GM12878 (cell line): ENCODE data around the gene PHF1. TPM values are rescaled to one million over a fixed set of nuclear protein-coding genes. Genes with fewer than 3 reads are reported as not detected.

Source experiments
- ATAC-seq: fragments of 200-7000 bp; cut with Tn5 transposase; 3 replicates; pipeline ENCODE4 v1.9.1; 2020; ENCODE audit warnings: mild to moderate bottlenecking, moderate library complexity
- BruUV-seq: library from RNA; stranded (reverse); fragments of 400-500 nt; replicated peaks from 2 replicates; lab custom pipeline; 2021; lab: Mats Ljungman, UMichigan
- CTCF ChIA-PET: fragments of 300-600 bp; sonication (Branson Sonifier 250); formaldehyde crosslinking; extraction: SDS; loops from one replicate; lab custom pipeline; 2021; ENCODE audit warnings: inconsistent platforms; lab: Yijun Ruan, JAX
- POLR2A ChIA-PET: fragments of 350-600 bp; formaldehyde crosslinking; extraction: SDS; loops from one replicate; lab custom pipeline; 2021; ENCODE audit warnings: inconsistent platforms; lab: Charles Lee
- RAD21 ChIA-PET: fragments of 300-600 bp; sonication (Branson Sonifier 250); formaldehyde crosslinking; loops from one replicate; lab custom pipeline; 2023; ENCODE audit warnings: antibody characterized with exemption; ENCODE audit not compliant: unreplicated experiment; lab: Charles Lee
- SMC1A ChIA-PET: fragments of 300-600 bp; sonication (Branson Sonifier 250); formaldehyde crosslinking; loops from one replicate; lab custom pipeline; 2023; ENCODE audit not compliant: unreplicated experiment, uncharacterized antibody; lab: Charles Lee
- DNase-seq: peaks from one replicate; pipeline ENCODE4 v3.0.0-alpha.2; 2011; ENCODE audit warnings: low read depth, low spot score
- FAIRE-seq: peaks from 3 replicates; lab custom pipeline; 2011; peaks lifted over from hg19 to GRCh38; lab: Jason Lieb, UNC
- H2AFZ ChIP-seq: 2 replicates; pipeline ENCODE4 v1.6.0; 2011; ENCODE audit warnings: low read depth, low read length, control low read depth; ENCODE audit not compliant: control insufficient read depth
- H3K27ac ChIP-seq: 2 replicates; pipeline ENCODE4 v1.5.1; 2011; ENCODE audit warnings: control low read depth; ENCODE audit not compliant: control insufficient read depth, insufficient read depth
- H3K27me3 ChIP-seq, 2 experiments: replicated peaks in 1 of 2; 2 replicates each; pipeline versions ENCODE4 v1.6.0 to v1.6.1; 2011; ENCODE audit warnings: low read length in 1 of 2; ENCODE audit not compliant: control insufficient read depth in 2 of 2, insufficient read depth in 2 of 2
- H3K36me3 ChIP-seq, 2 experiments: 2 replicates each; pipeline ENCODE4 v1.5.1; 2011; ENCODE audit warnings: low read length in 1 of 2; ENCODE audit not compliant: control insufficient read depth in 2 of 2, insufficient read depth in 2 of 2
- H3K4me1 ChIP-seq: 2 replicates; pipeline ENCODE4 v1.6.1; 2011; ENCODE audit warnings: mild to moderate bottlenecking, low read length, moderate library complexity, mixed read lengths; ENCODE audit not compliant: control insufficient read depth, insufficient read depth
- H3K4me2 ChIP-seq: 2 replicates; pipeline ENCODE4 v1.6.0; 2011; ENCODE audit warnings: control low read depth; ENCODE audit not compliant: control insufficient read depth, insufficient read depth
- H3K4me3 ChIP-seq: fragments of 200-600 bp; sonication (generic); 2 replicates; pipeline ENCODE4 v1.5.1; 2016
- H3K79me2 ChIP-seq: 2 replicates; pipeline ENCODE4 v1.6.0; 2011; ENCODE audit warnings: low read length; ENCODE audit not compliant: control insufficient read depth, insufficient read depth
- H3K9ac ChIP-seq: 2 replicates; pipeline ENCODE4 v1.8.0; 2011; ENCODE audit warnings: low read length, control low read depth, mixed read lengths; ENCODE audit not compliant: control insufficient read depth, insufficient read depth
- H3K9me3 ChIP-seq: replicated peaks from 3 replicates; pipeline ENCODE4 v1.5.1; 2011; ENCODE audit warnings: mild to moderate bottlenecking, low read length; ENCODE audit not compliant: control insufficient read depth, insufficient read depth
- H4K20me1 ChIP-seq: 2 replicates; pipeline ENCODE4 v1.6.0; 2011; ENCODE audit not compliant: control insufficient read depth, insufficient read depth
- ASH2L ChIP-seq: fragments of 300-600, 200-600 bp; sonication (generic); IDR thresholded peaks from 2 replicates; pipeline ENCODE4 v1.6.1; 2017; ENCODE audit warnings: low read depth, mild to moderate bottlenecking, borderline replicate concordance
- BHLHE40 ChIP-seq, 2 experiments: fragments of 450-650 bp in 1 of 2; IDR thresholded peaks; 2 replicates each; pipeline ENCODE4 v1.6.1; 2011 to 2017; ENCODE audit warnings: low read depth in 2 of 2, borderline replicate concordance in 1 of 2, improper control_type of control experiment in 1 of 2, low read length in 1 of 2, mild to moderate bottlenecking in 1 of 2
- BMI1 ChIP-seq: fragments of 450-650 bp; IDR thresholded peaks from 2 replicates; pipeline ENCODE4 v1.6.1; 2016; ENCODE audit warnings: mild to moderate bottlenecking, moderate library complexity, borderline replicate concordance
- CHD2 ChIP-seq: IDR thresholded peaks from 2 replicates; pipeline ENCODE4 v1.6.1; 2011; ENCODE audit warnings: low read depth, low read length, improper control_type of control experiment, borderline replicate concordance
- CHD4 ChIP-seq: fragments of 200-600 bp; sonication (generic); IDR thresholded peaks from 2 replicates; pipeline ENCODE4 v1.6.1; 2016; ENCODE audit warnings: mild to moderate bottlenecking
- ESRRA ChIP-seq: IDR thresholded peaks from 2 replicates; pipeline ENCODE4 v1.6.1; 2012; ENCODE audit warnings: mild to moderate bottlenecking, low read length, improper control_type of control experiment
- EZH2 ChIP-seq: IDR thresholded peaks from 2 replicates; pipeline ENCODE4 v1.6.1; 2012; ENCODE audit warnings: low read depth, mild to moderate bottlenecking, control low read depth, inconsistent platforms, low read length, borderline replicate concordance; ENCODE audit not compliant: control insufficient read depth
- KAT2A ChIP-seq: conservative IDR thresholded peaks from 2 replicates; pipeline ENCODE4 v1.6.1; 2011; ENCODE audit warnings: low read depth, low read length; ENCODE audit not compliant: control insufficient read depth
- MEF2B ChIP-seq: fragments of 450-650 bp; IDR thresholded peaks from 2 replicates; pipeline ENCODE4 v1.6.1; 2018; ENCODE audit warnings: mild to moderate bottlenecking, moderate library complexity; ENCODE audit not compliant: partially characterized antibody, poor library complexity, severe bottlenecking
- POLR2A ChIP-seq: IDR thresholded peaks from 2 replicates; pipeline ENCODE4 v1.6.1; 2011; ENCODE audit warnings: low read depth, mild to moderate bottlenecking, low read length
- RBBP5 ChIP-seq: fragments of 200-600 bp; sonication (generic); conservative IDR thresholded peaks from 2 replicates; pipeline ENCODE4 v1.6.1; 2016
- RFX5 ChIP-seq: IDR thresholded peaks from 2 replicates; pipeline ENCODE4 v1.6.1; 2011; ENCODE audit warnings: low read depth, low read length, improper control_type of control experiment
- SMAD1 ChIP-seq: fragments of 450-650 bp; IDR thresholded peaks from 2 replicates; pipeline ENCODE4 v1.6.1; 2018; ENCODE audit warnings: mild to moderate bottlenecking, low read depth; ENCODE audit not compliant: partially characterized antibody
- SMARCA5 ChIP-seq: fragments of 450-650 bp; IDR thresholded peaks from 2 replicates; pipeline ENCODE4 v1.6.1; 2017; ENCODE audit warnings: mild to moderate bottlenecking
- SREBF1 ChIP-seq: IDR thresholded peaks from 2 replicates; pipeline ENCODE4 v1.6.1; 2012; ENCODE audit warnings: mild to moderate bottlenecking, low read length
- TARDBP ChIP-seq: IDR thresholded peaks from 2 replicates; pipeline ENCODE4 v1.6.1; 2016; ENCODE audit warnings: borderline replicate concordance
- TCF12 ChIP-seq: IDR thresholded peaks from 2 replicates; pipeline ENCODE4 v1.6.1; 2011; ENCODE audit warnings: low read depth, mild to moderate bottlenecking, low read length
- WRNIP1 ChIP-seq: IDR thresholded peaks from 2 replicates; pipeline ENCODE4 v1.6.1; 2011; ENCODE audit warnings: low read depth, low read length, improper control_type of control experiment, borderline replicate concordance
- YBX1 ChIP-seq: fragments of 450-650 bp; IDR thresholded peaks from 2 replicates; pipeline ENCODE4 v1.6.1; 2016; ENCODE audit warnings: antibody characterized with exemption
- ZZZ3 ChIP-seq: IDR thresholded peaks from 2 replicates; pipeline ENCODE4 v1.6.1; 2011; ENCODE audit warnings: low read depth; ENCODE audit not compliant: control insufficient read depth, insufficient read length
- WGBS: methylation state at CpG from one replicate; pipeline ENCODE4 v1.1.6; 2016; ENCODE audit warnings: low lambda C conversion rate; ENCODE audit not compliant: insufficient replicate concordance, insufficient coverage; ENCODE audit errors: missing lambda C conversion rate; 5-methylcytosine and 5-hydroxymethylcytosine counted together
- in situ Hi-C: fragments of 300-500 bp; cut with MboI; formaldehyde crosslinking; loops from 9 replicates; pipeline ENCODE4 v1.14.3; 2018; ENCODE audit warnings: mixed read lengths
- intact Hi-C: fragments of 100-400 bp; cut with micrococcal nuclease; formaldehyde crosslinking; loops from one replicate; pipeline ENCODE4 v1.14.2; 2022; ENCODE audit not compliant: unreplicated experiment
- polyA plus RNA-seq, 11 experiments: library from polyadenylated mRNA; depleted of rRNA in 4 of 11; unstranded in 6 of 11; stranded (reverse) in 5 of 11; fragments of >200 nt; fragmentation: Nextera tagmentation in 4 of 11; fragmentation: Illumina TruSeq in 1 of 11; extraction: Ambion mirVana in 4 of 11; extraction: Trizol in 1 of 11; gene quantifications; 1 replicate in 1 of 11; 2 replicates in 10 of 11; pipeline versions ENCODE4 v1.2.1 to v1.2.3, GENCODE V29; 2011 to 2016; ENCODE audit warnings: inconsistent platforms in 2 of 11, missing spikeins in 2 of 11, low read depth in 1 of 11
- total RNA-seq, 4 experiments: library from RNA; depleted of rRNA in 3 of 4; stranded (reverse); fragments of >200 nt in 3 of 4; fragmentation: Illumina TruSeq in 1 of 4; extraction: Trizol in 1 of 4; gene quantifications; 2 replicates each; pipeline versions ENCODE4 v1.2.1 to v1.2.3, GENCODE V29; 2013 to 2021
- TF ChIP-seq, protein P1 (sequence below): IDR thresholded peaks from 2 replicates; pipeline ENCODE4 v1.6.1; 2012; ENCODE audit warnings: low read length, inconsistent platforms
- TF ChIP-seq, protein P2 (sequence below): fragments of 150-350 bp; IDR thresholded peaks from 2 replicates; pipeline ENCODE4 v1.6.1; 2014; ENCODE audit warnings: mild to moderate bottlenecking, low read depth, low read length

Gene PHF1
- total and polyA plus RNA-seq, 10 of the 15 experiments (the other 5 are each of a cell fraction or from before 2014, with no cell fraction given): 1.3 to 17.8 (median 6.2) TPM

GRCh38 chr6:33425668-33426577 is 15.1 kb downstream of the PHF1 start:
- ChIA-PET RAD21 (interaction anchor here (1.0 to 2.3 kb wide), 13 partner anchors 10 to 208 kb away, joined by 3 to 11 read pairs (median 5); partner anchors contain the start of genes B3GALT4, BAK1, KIFC1 and PFDN6), CTCF (interaction anchor here (0.6 to 2.4 kb wide), 16 partner anchors 9 to 275 kb away, joined by 3 to 25 read pairs (median 4); partner anchors contain the start of genes B3GALT4, CUTA, RGL2 and RPS18), SMC1A (interaction anchor here (0.6 to 1.5 kb wide), 8 partner anchors 9 to 122 kb away, joined by 3 to 6 read pairs (median 3); no protein-coding TSS in a partner anchor), POLR2A (interaction anchor here (0.5 to 2.4 kb wide), 13 partner anchors 9 to 864 kb away, joined by 3 to 14 read pairs (median 5); partner anchors contain the start of genes CUTA, ZBTB22 and ZBTB9)
- Histone ChIP-seq H2AFZ (peak overlapping the region; percentile 87), H3K4me2 (peak overlapping the region; percentile 77), H3K4me1 (peaks cover 36% of the 10 kb centered on the region), H4K20me1 (no peaks in the 10 kb centered on the region), H3K4me3 (peak overlapping the region; percentile 66), H3K36me3 (no peaks in the 10 kb centered on the region), H3K27me3 (no peaks in the 10 kb centered on the region; a peak in 2 of 4 replicates), H3K9me3 (no peaks in the 10 kb centered on the region), H3K9ac (peak overlapping the region; percentile 87), H3K27ac (peak overlapping the region; percentile 86), H3K79me2 (peaks cover 1% of the 10 kb centered on the region; the same call in 1 of the 2 replicates)
- in situ Hi-C loops: no loop called here
- no peak for DNase-seq
- peak; percentile 77 for ATAC-seq
- 3% methylated on average over 34 of the region's 43 CpGs for WGBS
- intact Hi-C loops: loop anchor here (2.0 kb wide), 1 partner anchor 35 kb away; the partner anchor contains the start of gene KIFC1
- peak; percentile 72 for FAIRE-seq
- no TSS peak for BruUV-seq
- no peak for TF ChIP-seq MEF2B
- 0 out of 2 replicates have a peak, but pooled peaks have one; percentile 12 for TF ChIP-seq TCF12
- TF ChIP-seq SMARCA5: peak; percentile 34; the same call in 1 of the 2 replicates
- no peak for TF ChIP-seq CHD4
- no peak for TF ChIP-seq ASH2L
- no peak for TF ChIP-seq CHD2
- TF ChIP-seq, protein P1, sequence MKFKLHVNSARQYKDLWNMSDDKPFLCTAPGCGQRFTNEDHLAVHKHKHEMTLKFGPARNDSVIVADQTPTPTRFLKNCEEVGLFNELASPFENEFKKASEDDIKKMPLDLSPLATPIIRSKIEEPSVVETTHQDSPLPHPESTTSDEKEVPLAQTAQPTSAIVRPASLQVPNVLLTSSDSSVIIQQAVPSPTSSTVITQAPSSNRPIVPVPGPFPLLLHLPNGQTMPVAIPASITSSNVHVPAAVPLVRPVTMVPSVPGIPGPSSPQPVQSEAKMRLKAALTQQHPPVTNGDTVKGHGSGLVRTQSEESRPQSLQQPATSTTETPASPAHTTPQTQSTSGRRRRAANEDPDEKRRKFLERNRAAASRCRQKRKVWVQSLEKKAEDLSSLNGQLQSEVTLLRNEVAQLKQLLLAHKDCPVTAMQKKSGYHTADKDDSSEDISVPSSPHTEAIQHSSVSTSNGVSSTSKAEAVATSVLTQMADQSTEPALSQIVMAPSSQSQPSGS: no peak
- TF ChIP-seq ESRRA: no peak
- TF ChIP-seq RFX5: no peak
- peak; percentile 83 for TF ChIP-seq POLR2A
- no peak for TF ChIP-seq SMAD1
- TF ChIP-seq, protein P2, sequence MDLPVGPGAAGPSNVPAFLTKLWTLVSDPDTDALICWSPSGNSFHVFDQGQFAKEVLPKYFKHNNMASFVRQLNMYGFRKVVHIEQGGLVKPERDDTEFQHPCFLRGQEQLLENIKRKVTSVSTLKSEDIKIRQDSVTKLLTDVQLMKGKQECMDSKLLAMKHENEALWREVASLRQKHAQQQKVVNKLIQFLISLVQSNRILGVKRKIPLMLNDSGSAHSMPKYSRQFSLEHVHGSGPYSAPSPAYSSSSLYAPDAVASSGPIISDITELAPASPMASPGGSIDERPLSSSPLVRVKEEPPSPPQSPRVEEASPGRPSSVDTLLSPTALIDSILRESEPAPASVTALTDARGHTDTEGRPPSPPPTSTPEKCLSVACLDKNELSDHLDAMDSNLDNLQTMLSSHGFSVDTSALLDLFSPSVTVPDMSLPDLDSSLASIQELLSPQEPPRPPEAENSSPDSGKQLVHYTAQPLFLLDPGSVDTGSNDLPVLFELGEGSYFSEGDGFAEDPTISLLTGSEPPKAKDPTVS: no peak
- TF ChIP-seq KAT2A: no peak
- TF ChIP-seq ZZZ3: no peak
- TF ChIP-seq BMI1: no peak
- no peak for TF ChIP-seq YBX1
- TF ChIP-seq WRNIP1: no peak
- peak in 1 of 2 experiments; percentile 38; a peak in 1 of 4 replicates for TF ChIP-seq BHLHE40 (IDR thresholded peaks at IDR 0.05; ENCODE audit: borderline replicate concordance in 1 of 2, low read depth in 2 of 2, low read length in 1 of 2)
- TF ChIP-seq SREBF1: no peak
- no peak for TF ChIP-seq RBBP5
- no peak for TF ChIP-seq TARDBP
- TF ChIP-seq EZH2: no peak
